Activated CD8-positive, alpha-beta memory T cell treated with anti-CD3 and anti-CD28 coated beads, Interleukin-2, amount 10 ng/mL, durations not matched to agents 7 days and 5 days (primary cell): Measurements from ENCODE around the gene CAPN7. TPM values are rescaled to one million over a fixed set of nuclear protein-coding genes. Genes with fewer than 3 reads are reported as not detected.

Experiments
- ATAC-seq: fragments of 150-1000 bp; cut with Tn5 transposase; one replicate; pipeline ENCODE4 v1.10.0; 2021; ENCODE audit warnings: moderate library complexity
- CTCF ChIA-PET: fragments of 350-600 bp; sonication (Branson Sonifier 250); formaldehyde crosslinking; loops from one replicate; lab custom pipeline; 2021; ENCODE audit warnings: antibody characterized with exemption; lab: Charles Lee
- DNase-seq: peaks from one replicate; pipeline ENCODE4 v3.0.0-alpha.2; 2020
- H3K27ac Mint-ChIP-seq: one replicate; pipeline ENCODE4 v1.8.0; 2021; ENCODE audit warnings: mild to moderate bottlenecking, mixed read lengths
- H3K27me3 Mint-ChIP-seq: one replicate; pipeline ENCODE4 v1.8.0; 2021; ENCODE audit warnings: mixed read lengths
- H3K36me3 Mint-ChIP-seq: one replicate; pipeline ENCODE4 v1.8.0; 2021; ENCODE audit warnings: mild to moderate bottlenecking, mixed read lengths
- H3K4me1 Mint-ChIP-seq: one replicate; pipeline ENCODE4 v1.8.0; 2021; ENCODE audit warnings: mixed read lengths
- H3K4me3 Mint-ChIP-seq: one replicate; pipeline ENCODE4 v1.8.0; 2021; ENCODE audit warnings: mild to moderate bottlenecking, moderate library complexity, mixed read lengths
- H3K9me3 Mint-ChIP-seq: one replicate; pipeline ENCODE4 v1.8.0; 2022; ENCODE audit warnings: low read depth, mixed read lengths
- total RNA-seq, 2 experiments: library from RNA; stranded (reverse); gene quantifications; one replicate each; pipeline ENCODE4 v1.2.3, GENCODE V29; 2021

Gene CAPN7
- total RNA-seq, 2 experiments from 2014 or later = 28.1 to 28.4 TPM

- CTCF ChIA-PET = no interaction called here
- Mint-ChIP-seq H3K4me3 (no peak overlapping the region), H3K4me1 (peaks cover 21% of the 10 kb centered on the region), H3K27me3 (no peaks in the 10 kb centered on the region), H3K9me3 (no peaks in the 10 kb centered on the region), H3K27ac (no peak overlapping the region), H3K36me3 (peaks cover 28% of the 10 kb centered on the region)
- ATAC-seq (no peak), DNase-seq (no peak)
These were observed 56.0 kb downstream of the CAPN7 start for GRCh38 chr3:15262021-15262420.

- no peaks in the 10 kb centered on the region for H3K9me3 Mint-ChIP-seq
- H3K27ac Mint-ChIP-seq = no peak overlapping the region
- H3K27me3 Mint-ChIP-seq = no peaks in the 10 kb centered on the region
- H3K4me1 Mint-ChIP-seq = peaks cover 28% of the 10 kb centered on the region
- no peak for ATAC-seq
- CTCF ChIA-PET = interaction anchor here (1.2 kb wide), 1 partner anchor 69 kb away, joined by 4 read pairs; the partner anchor contains the start of gene SH3BP5
- H3K36me3 Mint-ChIP-seq = peaks cover 17% of the 10 kb centered on the region
- no peak overlapping the region for H3K4me3 Mint-ChIP-seq
- no peak for DNase-seq
These were observed 57.1 kb downstream of the CAPN7 start for GRCh38 chr3:15263120-15263519.

- no peak overlapping the region for H3K27ac Mint-ChIP-seq
- no peaks in the 10 kb centered on the region for H3K9me3 Mint-ChIP-seq
- CTCF ChIA-PET = interaction anchor here (0.9 to 8.4 kb wide), 6 partner anchors 68 to 292 kb away, joined by 4 to 145 read pairs (median 76); partner anchors contain the start of gene SH3BP5
- H3K4me3 Mint-ChIP-seq = no peak overlapping the region
- no peaks in the 10 kb centered on the region for H3K27me3 Mint-ChIP-seq
- ATAC-seq = no peak
- H3K4me1 Mint-ChIP-seq = peaks cover 35% of the 10 kb centered on the region
- peaks cover 12% of the 10 kb centered on the region for H3K36me3 Mint-ChIP-seq
- DNase-seq = no peak
These were observed 57.9 kb downstream of the CAPN7 start for GRCh38 chr3:15263926-15264325.

GRCh38 chr3:15264486-15264885, 58.4 kb downstream of the CAPN7 start:
- Mint-ChIP-seq H3K27ac (no peak overlapping the region), H3K27me3 (no peaks in the 10 kb centered on the region), H3K4me1 (peaks cover 40% of the 10 kb centered on the region), H3K4me3 (no peak overlapping the region), H3K9me3 (no peaks in the 10 kb centered on the region), H3K36me3 (peaks cover 13% of the 10 kb centered on the region)
- CTCF ChIA-PET = interaction anchor here (0.9 to 8.4 kb wide), 8 partner anchors 27 to 291 kb away, joined by 3 to 145 read pairs (median 33); partner anchors contain the start of gene SH3BP5
- ATAC-seq (no peak), DNase-seq (no peak)

- Mint-ChIP-seq H3K27me3 (no peaks in the 10 kb centered on the region), H3K9me3 (no peaks in the 10 kb centered on the region), H3K4me1 (peaks cover 49% of the 10 kb centered on the region), H3K27ac (peak overlapping the region; percentile 22), H3K36me3 (peaks cover 12% of the 10 kb centered on the region), H3K4me3 (no peak overlapping the region)
- ATAC-seq (no peak), DNase-seq (peak; percentile 29)
- CTCF ChIA-PET = interaction anchor here (0.9 to 8.4 kb wide), 16 partner anchors 11 to 290 kb away, joined by 3 to 145 read pairs (median 27); partner anchors contain the start of genes CAPN7 and SH3BP5
These were observed 59.8 kb downstream of the CAPN7 start for GRCh38 chr3:15265655-15266509.

GRCh38 chr3:15266510-15267376, 60.7 kb downstream of the CAPN7 start:
- CTCF ChIA-PET = interaction anchor here (0.9 to 8.4 kb wide), 31 partner anchors 7 to 289 kb away, joined by 3 to 145 read pairs (median 7); partner anchors contain the start of genes CAPN7 and SH3BP5
- Mint-ChIP-seq H3K9me3 (no peaks in the 10 kb centered on the region), H3K36me3 (peaks cover 13% of the 10 kb centered on the region), H3K4me1 (peaks cover 52% of the 10 kb centered on the region), H3K4me3 (no peak overlapping the region), H3K27ac (no peak overlapping the region), H3K27me3 (no peaks in the 10 kb centered on the region)
- DNase-seq (peak; percentile 38), ATAC-seq (no peak)

GRCh38 chr3:15267502-15267901, 61.5 kb downstream of the CAPN7 start:
- ATAC-seq (no peak), DNase-seq (peak; percentile 34)
- H3K9me3 Mint-ChIP-seq = no peaks in the 10 kb centered on the region
- no peak overlapping the region for H3K4me3 Mint-ChIP-seq
- no peak overlapping the region for H3K27ac Mint-ChIP-seq
- peaks cover 13% of the 10 kb centered on the region for H3K36me3 Mint-ChIP-seq
- no peaks in the 10 kb centered on the region for H3K27me3 Mint-ChIP-seq
- H3K4me1 Mint-ChIP-seq = peaks cover 60% of the 10 kb centered on the region
- CTCF ChIA-PET = interaction anchor here (0.7 to 8.4 kb wide), 59 partner anchors 8 to 321 kb away, joined by 3 to 145 read pairs (median 6); partner anchors contain the start of genes CAPN7 and SH3BP5

GRCh38 chr3:15268033-15268631, 62.1 kb downstream of the CAPN7 start:
- Mint-ChIP-seq H3K4me1 (peaks cover 66% of the 10 kb centered on the region), H3K4me3 (no peak overlapping the region), H3K36me3 (peaks cover 14% of the 10 kb centered on the region), H3K27me3 (no peaks in the 10 kb centered on the region), H3K27ac (peak overlapping the region; percentile 21), H3K9me3 (no peaks in the 10 kb centered on the region)
- peak; percentile 91 for DNase-seq
- CTCF ChIA-PET = interaction anchor here (0.5 to 8.4 kb wide), 60 partner anchors 9 to 1234 kb away, joined by 3 to 145 read pairs (median 6); partner anchors contain the start of genes CAPN7 and SH3BP5
- ATAC-seq = peak; percentile 66

GRCh38 chr3:15269091-15269989, 63.3 kb downstream of the CAPN7 start:
- Mint-ChIP-seq H3K4me1 (peaks cover 75% of the 10 kb centered on the region), H3K27me3 (no peaks in the 10 kb centered on the region), H3K36me3 (peaks cover 18% of the 10 kb centered on the region), H3K27ac (peak overlapping the region; percentile 85), H3K9me3 (no peaks in the 10 kb centered on the region), H3K4me3 (peak overlapping the region; percentile 26)
- DNase-seq (peak; percentile 92), ATAC-seq (peak; percentile 88)
- CTCF ChIA-PET = interaction anchor here (0.9 to 8.4 kb wide), 29 partner anchors 10 to 312 kb away, joined by 3 to 145 read pairs (median 13); partner anchors contain the start of genes CAPN7 and SH3BP5

- Mint-ChIP-seq H3K4me3 (no peak overlapping the region), H3K27ac (no peak overlapping the region), H3K9me3 (no peaks in the 10 kb centered on the region), H3K36me3 (peaks cover 24% of the 10 kb centered on the region), H3K27me3 (no peaks in the 10 kb centered on the region), H3K4me1 (peaks cover 76% of the 10 kb centered on the region)
- DNase-seq (peak; percentile 21), ATAC-seq (no peak)
- CTCF ChIA-PET = interaction anchor here (0.8 to 8.4 kb wide), 9 partner anchors 21 to 134 kb away, joined by 3 to 145 read pairs (median 14); partner anchors contain the start of gene SH3BP5
These were observed 65.0 kb downstream of the CAPN7 start for GRCh38 chr3:15271030-15271429.

- CTCF ChIA-PET = interaction anchor here (0.8 to 8.4 kb wide), 8 partner anchors 32 to 134 kb away, joined by 3 to 145 read pairs (median 10); partner anchors contain the start of gene SH3BP5
- peak overlapping the region; percentile 86 for H3K27ac Mint-ChIP-seq
- peak overlapping the region; percentile 45 for H3K4me3 Mint-ChIP-seq
- H3K36me3 Mint-ChIP-seq = peaks cover 24% of the 10 kb centered on the region
- peaks cover 76% of the 10 kb centered on the region for H3K4me1 Mint-ChIP-seq
- no peaks in the 10 kb centered on the region for H3K27me3 Mint-ChIP-seq
- peak; percentile 62 for ATAC-seq
- DNase-seq = peak; percentile 90
- H3K9me3 Mint-ChIP-seq = no peaks in the 10 kb centered on the region
These were observed 65.8 kb downstream of the CAPN7 start for GRCh38 chr3:15271785-15272381.
